Stimulated activated naive CD8-positive, alpha-beta T cell treated with anti-CD3 and anti-CD28 coated beads, Interleukin-15, amount 100 ng/mL, for 72 hours (primary cell): Measurements from ENCODE around the gene XYLT1.

Experiments
- ATAC-seq: fragments of 150-1000 bp; cut with Tn5 transposase; 2 replicates; pipeline ENCODE4 v1.10.0; 2021; ENCODE audit warnings: mild to moderate bottlenecking, moderate library complexity
- DNase-seq, 2 donors: peaks; one replicate each; pipeline ENCODE4 v3.0.0; 2021 to 2022
- H3K27ac Mint-ChIP-seq, 2 donors: one replicate each; pipeline ENCODE4 v1.8.0; 2022; ENCODE audit warnings: mild to moderate bottlenecking in 2 of 2, mixed read lengths in 2 of 2, moderate library complexity in 2 of 2
- H3K27me3 Mint-ChIP-seq: one replicate; pipeline ENCODE4 v1.8.0; 2022; ENCODE audit warnings: mixed read lengths
- H3K4me1 Mint-ChIP-seq: one replicate; pipeline ENCODE4 v1.8.0; 2022; ENCODE audit warnings: mild to moderate bottlenecking, mixed read lengths
- H3K4me3 Mint-ChIP-seq, 2 donors: one replicate each; pipeline ENCODE4 v1.8.0; 2022; ENCODE audit warnings: mild to moderate bottlenecking in 2 of 2, mixed read lengths in 2 of 2, moderate library complexity in 1 of 2
- H3K9me3 Mint-ChIP-seq, 2 donors: one replicate each; pipeline ENCODE4 v1.8.0; 2022; ENCODE audit warnings: mixed read lengths in 2 of 2

Gene XYLT1

DNA sequence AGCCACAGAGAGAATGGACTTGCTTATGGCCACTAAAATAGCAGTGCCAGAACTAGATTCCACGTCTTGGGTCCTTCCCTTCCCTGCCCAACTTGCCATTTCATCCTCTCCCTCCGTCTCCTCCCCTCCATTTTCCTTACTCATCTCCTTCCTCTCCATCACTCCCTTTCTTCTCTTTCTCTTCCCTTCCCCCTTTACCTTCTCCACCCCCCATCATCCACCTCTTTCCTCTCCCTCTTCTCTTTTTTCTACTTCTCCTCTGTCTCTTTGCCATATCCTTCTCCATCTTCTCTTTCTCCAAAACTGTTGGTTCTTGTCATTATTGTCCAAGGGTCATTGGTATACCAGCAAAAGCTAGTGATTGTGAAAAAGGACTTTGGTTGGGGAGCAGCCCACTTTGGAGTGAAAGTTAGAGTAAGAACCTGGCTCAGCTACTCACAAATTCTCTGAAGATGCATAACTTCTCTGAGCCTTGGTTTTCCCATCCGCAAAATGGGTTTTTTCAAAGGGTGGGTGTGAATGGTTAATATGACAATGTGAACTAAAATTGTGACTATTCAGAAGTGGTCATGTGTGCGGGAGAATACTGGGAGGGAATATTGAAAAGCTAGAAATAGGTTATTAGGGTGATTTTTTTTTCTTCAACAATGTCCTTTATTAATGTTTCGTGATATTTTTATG is 393.8 kb downstream of the XYLT1 start:
- Mint-ChIP-seq H3K4me1 (peaks cover 12% of the 10 kb centered on the region), H3K9me3 (no peaks in the 10 kb centered on the region), H3K27me3 (no peaks in the 10 kb centered on the region), H3K4me3 (no peak overlapping the region), H3K27ac (no peak overlapping the region)
- ATAC-seq (no peak), DNase-seq (no peak)

DNA sequence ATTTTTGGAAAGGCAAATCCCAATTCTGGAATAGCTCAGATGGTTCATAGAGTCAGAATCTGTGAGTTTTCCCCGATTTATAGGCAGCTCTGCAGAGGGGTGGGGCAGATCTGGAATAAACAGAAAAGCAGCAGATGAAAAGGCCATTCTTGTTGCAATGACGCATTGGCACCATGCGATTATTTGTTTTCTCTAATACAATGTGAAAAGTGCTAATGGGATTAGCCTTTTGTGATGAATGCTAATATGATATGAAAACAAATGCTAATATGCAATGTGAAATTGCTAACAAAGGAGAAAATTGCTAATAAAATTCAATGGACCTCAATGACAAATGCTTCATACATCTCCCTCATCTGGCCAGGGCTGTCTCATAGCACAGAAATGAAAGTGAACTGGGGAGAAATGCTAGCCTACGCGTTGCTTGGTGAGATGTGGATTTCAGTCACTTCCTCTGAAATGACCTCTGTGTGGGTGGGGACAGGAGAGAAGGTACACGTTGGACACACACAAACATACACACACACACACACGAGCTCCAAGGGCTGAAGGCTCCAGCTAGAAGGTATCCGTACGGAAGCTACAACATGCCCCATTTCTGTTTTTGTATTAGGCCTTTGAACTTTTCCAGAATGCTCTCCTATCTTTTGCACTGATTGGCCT is 394.5 kb downstream of the XYLT1 start:
- ATAC-seq: no peak

DNA sequence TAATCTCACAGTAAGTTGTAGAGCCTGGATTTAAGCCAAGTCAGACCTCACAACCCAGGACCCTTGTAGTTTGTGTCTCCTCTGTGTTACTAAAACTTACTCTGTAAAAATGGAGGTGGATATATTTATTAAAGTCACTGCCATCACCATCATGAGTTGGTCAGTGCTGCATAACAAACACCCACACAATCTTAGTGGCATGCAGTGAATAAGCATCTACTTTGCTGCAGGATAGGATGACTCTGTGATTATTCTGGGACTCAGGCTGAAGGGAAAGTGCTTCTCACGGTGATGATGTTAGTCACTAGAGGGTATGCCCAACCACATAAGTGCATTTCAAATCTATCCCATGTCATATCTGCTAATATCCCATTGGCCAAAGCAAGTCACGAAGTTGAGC is 398.7 kb downstream of the XYLT1 start:
- no peaks in the 10 kb centered on the region for H3K27me3 Mint-ChIP-seq
- H3K9me3 Mint-ChIP-seq: no peaks in the 10 kb centered on the region
- no peak for ATAC-seq
- peak overlapping the region in 1 of 2 donors; percentile 33 for H3K27ac Mint-ChIP-seq
- peaks cover 37% of the 10 kb centered on the region for H3K4me1 Mint-ChIP-seq
- peak overlapping the region in 1 of 2 donors; percentile 53 for H3K4me3 Mint-ChIP-seq
- no peak for DNase-seq

More for the DNA sequence above, 394.5 kb downstream of the XYLT1 start:
- peaks cover 14% of the 10 kb centered on the region for H3K4me1 Mint-ChIP-seq
- no peaks in the 10 kb centered on the region for H3K27me3 Mint-ChIP-seq
- no peak overlapping the region for H3K4me3 Mint-ChIP-seq
- no peak overlapping the region for H3K27ac Mint-ChIP-seq
- H3K9me3 Mint-ChIP-seq: no peaks in the 10 kb centered on the region
- DNase-seq: no peak

DNA sequence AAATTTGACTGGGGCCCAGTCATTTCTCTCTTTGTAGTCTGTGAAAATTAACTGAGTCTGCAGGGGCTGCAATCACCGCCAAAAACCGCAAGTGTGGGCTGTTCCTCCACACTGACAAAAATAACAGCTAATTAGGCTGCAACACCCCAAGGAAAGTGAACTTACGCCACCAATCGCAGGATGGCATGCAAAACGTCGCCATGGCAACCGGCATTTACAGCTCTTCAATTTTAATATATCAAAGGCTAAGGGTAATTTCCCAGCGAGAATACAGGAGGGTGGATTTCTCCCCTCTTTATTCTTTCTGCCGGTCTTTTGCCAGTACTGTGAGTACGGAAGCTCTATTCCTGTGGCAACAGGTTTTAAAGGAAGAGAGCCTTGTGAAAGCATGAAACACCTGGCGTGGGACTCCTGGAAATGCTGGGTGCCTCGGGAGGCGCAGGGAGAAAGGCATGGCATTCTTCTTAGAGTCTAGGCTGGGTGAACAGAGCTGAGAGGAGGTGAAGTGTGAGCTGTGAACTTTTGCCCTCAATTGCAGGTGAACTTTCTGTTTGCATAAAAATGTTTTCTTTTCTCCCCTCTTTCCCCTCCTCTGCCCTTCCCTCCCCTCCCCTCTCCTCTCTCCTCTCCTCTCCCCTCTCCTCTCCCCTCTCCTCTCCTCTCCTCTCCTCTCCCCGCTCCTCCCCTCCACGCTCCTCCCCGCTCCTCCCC is 399.7 kb downstream of the XYLT1 start:
- DNase-seq (peak; percentile 78 to 85), ATAC-seq (peak; percentile 92)
- Mint-ChIP-seq H3K4me1 (peaks cover 37% of the 10 kb centered on the region), H3K9me3 (no peaks in the 10 kb centered on the region), H3K27ac (peak overlapping the region; percentile 79 to 94), H3K27me3 (no peaks in the 10 kb centered on the region), H3K4me3 (peak overlapping the region; percentile 83 to 94)

DNA sequence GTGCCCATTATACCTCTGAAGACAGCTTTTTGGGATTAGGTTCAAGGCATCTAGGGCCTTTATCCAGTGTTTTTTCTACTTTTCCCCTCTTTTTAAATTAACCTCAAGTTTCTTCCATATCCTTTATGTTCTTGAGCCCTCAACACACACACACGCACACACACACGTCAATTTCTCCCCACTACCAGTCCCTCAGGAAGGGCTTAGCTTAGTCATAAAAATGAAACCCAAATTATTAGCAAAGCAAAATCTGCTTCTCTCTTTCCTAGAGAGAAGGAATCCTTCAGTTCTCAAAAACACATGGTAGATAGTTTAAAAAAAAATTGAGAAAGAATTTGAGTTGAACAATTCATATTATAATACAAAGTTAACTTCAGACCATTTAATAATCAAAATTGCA is 401.1 kb downstream of the XYLT1 start:
- no peak for ATAC-seq

DNA sequence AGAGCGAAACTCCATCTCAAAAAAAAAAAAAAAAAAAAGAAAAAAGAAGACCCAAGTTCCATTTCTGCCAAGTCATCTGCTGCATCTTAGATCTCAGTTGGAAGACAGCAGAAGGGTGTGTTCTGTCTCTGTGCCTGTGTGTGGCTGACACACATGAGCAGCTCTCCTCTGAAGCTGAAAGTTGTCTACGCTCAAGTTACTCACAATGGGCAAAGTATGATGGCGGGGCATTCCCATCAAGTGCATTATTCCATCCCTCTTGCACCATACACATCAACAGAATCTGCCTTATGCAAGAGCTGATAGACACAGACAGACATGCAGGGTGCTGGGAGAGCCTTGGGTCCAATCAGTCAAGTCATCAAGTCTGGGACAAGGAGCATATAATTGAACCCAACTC is 402.2 kb downstream of the XYLT1 start:
- no peaks in the 10 kb centered on the region for H3K9me3 Mint-ChIP-seq
- H3K27me3 Mint-ChIP-seq: no peaks in the 10 kb centered on the region
- ATAC-seq (no peak), DNase-seq (no peak)
- peaks cover 39% of the 10 kb centered on the region for H3K4me1 Mint-ChIP-seq
- no peak overlapping the region for H3K27ac Mint-ChIP-seq
- no peak overlapping the region for H3K4me3 Mint-ChIP-seq

More for the DNA sequence above, 401.1 kb downstream of the XYLT1 start:
- no peak for DNase-seq
- H3K4me3 Mint-ChIP-seq: no peak overlapping the region
- no peaks in the 10 kb centered on the region for H3K27me3 Mint-ChIP-seq
- H3K27ac Mint-ChIP-seq: no peak overlapping the region
- no peaks in the 10 kb centered on the region for H3K9me3 Mint-ChIP-seq
- H3K4me1 Mint-ChIP-seq: peaks cover 37% of the 10 kb centered on the region

DNA sequence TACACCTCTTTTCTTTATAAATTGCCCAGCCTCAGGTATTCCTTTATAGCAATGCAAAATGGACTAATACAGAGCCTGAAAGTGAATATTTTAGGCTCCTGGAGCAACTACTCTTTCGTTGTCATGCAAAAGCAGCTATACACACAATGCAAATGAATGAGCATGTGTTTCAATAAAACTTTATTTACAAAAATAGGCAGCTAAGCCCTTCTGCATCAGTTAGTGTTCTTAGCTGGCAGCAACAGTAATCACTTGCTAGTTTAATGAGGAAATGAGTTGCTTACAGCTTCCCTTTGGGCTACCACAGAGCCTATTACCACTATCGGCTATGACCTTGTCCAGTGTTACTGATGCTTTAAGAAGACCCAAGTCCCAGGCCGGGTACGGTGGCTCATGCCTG is 402.9 kb downstream of the XYLT1 start:
- Mint-ChIP-seq H3K27me3 (no peaks in the 10 kb centered on the region), H3K4me3 (no peak overlapping the region)
- DNase-seq: no peak

DNA sequence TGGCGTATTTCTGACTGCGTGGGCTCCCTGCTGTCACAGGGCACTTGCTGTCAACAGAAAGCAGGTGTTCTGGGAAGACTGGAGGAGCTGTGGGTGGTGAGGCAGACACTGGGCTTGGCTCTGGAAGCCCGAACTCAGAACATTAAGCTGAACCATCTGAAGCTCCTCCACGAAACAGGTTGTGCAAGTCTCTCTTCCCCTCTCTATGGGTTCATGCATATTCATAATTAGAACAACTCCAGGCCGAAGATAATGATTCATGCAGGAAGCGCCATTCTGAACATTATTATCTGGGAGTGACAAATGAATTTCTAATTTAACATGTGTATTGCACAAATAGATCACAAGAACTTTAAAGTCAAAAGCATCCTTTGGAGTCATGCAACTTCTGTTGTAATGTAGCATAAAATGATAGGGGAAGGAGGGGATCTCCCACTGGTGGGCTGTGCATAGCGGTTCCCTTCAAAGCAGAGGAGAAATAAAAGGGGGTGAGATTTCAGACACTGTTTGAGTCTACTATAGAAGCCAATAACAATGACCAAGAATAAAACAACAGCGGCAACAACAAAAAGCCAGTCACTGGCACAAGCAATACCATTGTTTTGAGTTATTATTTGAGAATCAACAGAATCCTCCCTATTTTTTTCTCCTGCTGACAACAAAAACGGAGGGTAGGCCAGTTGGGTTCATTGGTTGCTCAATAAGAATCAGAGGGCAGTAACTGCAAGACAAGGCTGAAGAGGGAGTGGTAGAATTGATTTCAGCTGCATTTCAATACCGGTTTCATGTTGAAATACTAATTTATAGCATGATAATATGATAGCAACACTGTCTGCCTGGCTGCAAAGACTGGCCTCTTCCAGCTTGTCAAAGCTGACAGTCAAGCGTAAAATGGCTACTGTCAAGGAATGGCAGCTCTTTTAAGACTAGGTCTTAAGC is 407.3 kb downstream of the XYLT1 start:
- H3K9me3 Mint-ChIP-seq: no peaks in the 10 kb centered on the region
- H3K27ac Mint-ChIP-seq: peak overlapping the region in 1 of 2 donors; percentile 39
- no peak for ATAC-seq
- peaks cover 17% of the 10 kb centered on the region for H3K4me1 Mint-ChIP-seq
- no peaks in the 10 kb centered on the region for H3K27me3 Mint-ChIP-seq
- DNase-seq: no peak
- H3K4me3 Mint-ChIP-seq: no peak overlapping the region

More for the DNA sequence above, 402.9 kb downstream of the XYLT1 start:
- H3K9me3 Mint-ChIP-seq: no peaks in the 10 kb centered on the region
- peak overlapping the region in 1 of 2 donors; percentile 80 for H3K27ac Mint-ChIP-seq
- peaks cover 43% of the 10 kb centered on the region for H3K4me1 Mint-ChIP-seq
- no peak for ATAC-seq

DNA sequence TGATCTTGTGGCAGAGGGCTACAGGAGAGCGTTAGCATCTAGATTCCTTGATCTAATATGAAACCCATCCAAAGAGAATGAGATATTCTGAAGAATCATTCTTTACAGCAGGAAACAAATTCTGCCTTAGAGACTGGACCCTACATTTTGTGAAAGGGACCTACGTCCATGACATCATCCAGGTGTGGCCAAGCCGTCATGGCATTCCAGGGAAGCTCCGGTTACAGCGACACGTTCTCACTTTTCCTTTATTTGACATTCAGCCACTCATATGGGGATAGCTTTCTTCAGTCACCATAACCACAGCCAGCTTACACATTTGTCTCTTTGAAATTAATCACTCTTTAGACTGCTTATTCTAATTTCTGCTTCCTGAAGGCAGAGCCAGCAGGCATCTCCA is 408.1 kb downstream of the XYLT1 start:
- H3K27ac Mint-ChIP-seq: no peak overlapping the region
- no peaks in the 10 kb centered on the region for H3K27me3 Mint-ChIP-seq
- DNase-seq: no peak
- H3K4me3 Mint-ChIP-seq: no peak overlapping the region
- no peak for ATAC-seq
- peaks cover 17% of the 10 kb centered on the region for H3K4me1 Mint-ChIP-seq
- peaks cover 0 to 4% of the 10 kb centered on the region in 2 donors for H3K9me3 Mint-ChIP-seq

DNA sequence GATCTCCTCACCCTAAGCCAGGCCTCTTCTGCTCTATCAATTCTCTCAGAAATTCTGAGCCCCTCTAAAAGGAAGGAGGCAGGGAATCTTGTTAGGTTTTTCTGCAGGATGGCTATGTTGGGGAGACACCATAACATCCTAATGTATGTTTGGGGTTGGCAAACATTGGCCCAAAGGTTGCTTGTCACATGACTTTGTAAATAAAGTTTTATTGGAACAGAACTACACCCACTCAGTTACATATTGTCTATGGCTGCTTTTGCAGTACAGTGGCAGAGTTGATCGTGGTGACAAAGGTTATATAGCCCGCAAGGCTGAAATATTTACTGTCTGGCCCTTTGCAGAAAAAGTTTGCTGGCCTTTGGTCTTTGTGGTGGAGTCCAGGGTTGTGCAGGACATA is 409.4 kb downstream of the XYLT1 start:
- peaks cover 0 to 4% of the 10 kb centered on the region in 2 donors for H3K9me3 Mint-ChIP-seq

DNA sequence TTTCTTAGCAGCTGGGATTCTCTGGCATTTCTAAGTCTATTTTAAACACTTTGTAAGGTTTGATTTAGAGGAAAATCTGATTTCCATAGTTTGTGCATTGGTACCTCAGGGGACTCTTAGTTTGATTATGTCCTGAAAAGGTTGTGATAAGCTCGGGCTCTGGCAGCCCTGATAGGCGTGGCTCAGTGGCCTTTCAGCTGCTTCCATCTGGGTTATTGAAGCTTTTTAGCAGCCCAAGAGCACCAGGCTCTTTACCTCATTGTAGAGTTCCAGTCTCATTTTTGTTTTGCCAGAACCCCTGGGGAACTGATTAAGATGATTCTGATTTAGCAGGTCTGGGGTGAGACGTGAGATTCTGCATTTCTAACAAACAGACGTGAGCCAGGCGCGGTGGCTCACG is 412.3 kb downstream of the XYLT1 start:
- H3K9me3 Mint-ChIP-seq: peaks cover 0 to 8% of the 10 kb centered on the region in 2 donors
- no peak overlapping the region for H3K4me3 Mint-ChIP-seq
- no peaks in the 10 kb centered on the region for H3K27me3 Mint-ChIP-seq
- no peak overlapping the region for H3K27ac Mint-ChIP-seq
- ATAC-seq: no peak
- no peak for DNase-seq
- H3K4me1 Mint-ChIP-seq: peaks cover 14% of the 10 kb centered on the region

More for the DNA sequence above, 409.4 kb downstream of the XYLT1 start:
- H3K4me3 Mint-ChIP-seq: no peak overlapping the region
- no peak for DNase-seq
- ATAC-seq: no peak
- H3K27me3 Mint-ChIP-seq: no peaks in the 10 kb centered on the region
- H3K4me1 Mint-ChIP-seq: peaks cover 17% of the 10 kb centered on the region
- no peak overlapping the region for H3K27ac Mint-ChIP-seq

DNA sequence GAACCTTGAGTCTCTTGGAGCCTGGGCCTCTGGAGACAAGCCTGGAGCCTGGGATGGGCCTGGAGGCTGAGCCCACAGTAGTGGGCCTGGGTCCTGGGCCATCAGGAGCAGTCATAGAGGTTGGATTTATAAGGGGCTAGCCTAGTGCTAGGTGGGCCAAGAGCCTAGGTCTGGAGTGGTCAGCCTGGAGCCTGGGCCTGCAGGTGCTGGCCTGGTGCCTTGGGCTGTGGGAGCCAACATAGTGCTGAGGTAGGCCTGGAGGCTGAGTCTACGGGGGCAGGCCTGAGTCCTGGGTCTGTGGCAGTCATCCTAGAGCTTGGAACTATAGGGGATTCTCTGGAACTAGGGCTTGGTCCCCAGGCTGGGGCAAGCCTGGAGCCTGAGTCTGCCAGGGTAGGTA is 414.1 kb downstream of the XYLT1 start:
- DNase-seq: no peak
- Mint-ChIP-seq H3K27me3 (no peaks in the 10 kb centered on the region), H3K27ac (no peak overlapping the region), H3K9me3 (peaks cover 8% of the 10 kb centered on the region in 2 donors), H3K4me3 (no peak overlapping the region), H3K4me1 (peaks cover 7% of the 10 kb centered on the region)
- ATAC-seq: no peak

DNA sequence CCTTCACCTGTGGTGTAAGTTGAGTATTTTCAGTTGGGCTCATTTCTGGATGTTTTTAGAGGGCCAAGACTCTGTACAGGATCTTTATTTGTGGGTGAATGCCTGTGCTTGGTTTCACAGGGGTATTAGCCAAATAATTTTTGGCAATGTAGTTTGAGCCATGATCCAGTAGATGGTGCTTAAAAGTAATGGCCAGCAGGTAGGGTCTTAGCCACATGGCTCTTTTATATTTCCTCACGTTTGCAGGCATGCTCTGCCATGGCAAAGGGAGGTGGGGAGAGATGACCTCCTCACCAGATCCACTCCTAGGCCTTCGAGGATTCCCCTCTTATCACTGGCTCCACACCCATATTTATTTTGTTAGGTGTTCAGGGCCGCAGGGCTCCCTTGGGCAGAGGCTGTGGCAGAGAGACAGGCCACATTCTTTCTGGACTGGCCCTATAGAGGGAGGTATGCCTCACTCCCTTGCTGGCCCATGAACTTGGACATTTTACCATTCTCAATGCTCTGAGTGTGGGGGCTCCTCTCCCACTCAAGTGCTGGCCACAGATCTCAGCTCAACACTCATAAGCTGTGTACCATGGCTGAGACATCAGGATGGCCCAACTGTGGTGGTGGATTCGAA is 417.1 kb downstream of the XYLT1 start:
- no peaks in the 10 kb centered on the region for H3K27me3 Mint-ChIP-seq
- peaks cover 12 to 22% of the 10 kb centered on the region in 2 donors for H3K9me3 Mint-ChIP-seq
- DNase-seq (no peak), ATAC-seq (no peak)
- H3K4me1 Mint-ChIP-seq: no peaks in the 10 kb centered on the region
- H3K27ac Mint-ChIP-seq: no peak overlapping the region
- H3K4me3 Mint-ChIP-seq: no peak overlapping the region
